Measurements from ENCODE around the gene PDS5B. TPM values are rescaled to one million over a fixed set of nuclear protein-coding genes. Genes with fewer than 3 reads are reported as not detected.
A peak's percentile ranks its signal among the peaks of the same experiment; 100 is the strongest.

Gene PDS5B
- total and polyA plus RNA-seq, 2 experiments from 2014 or later: 43.9 to 46.5 TPM

DNA sequence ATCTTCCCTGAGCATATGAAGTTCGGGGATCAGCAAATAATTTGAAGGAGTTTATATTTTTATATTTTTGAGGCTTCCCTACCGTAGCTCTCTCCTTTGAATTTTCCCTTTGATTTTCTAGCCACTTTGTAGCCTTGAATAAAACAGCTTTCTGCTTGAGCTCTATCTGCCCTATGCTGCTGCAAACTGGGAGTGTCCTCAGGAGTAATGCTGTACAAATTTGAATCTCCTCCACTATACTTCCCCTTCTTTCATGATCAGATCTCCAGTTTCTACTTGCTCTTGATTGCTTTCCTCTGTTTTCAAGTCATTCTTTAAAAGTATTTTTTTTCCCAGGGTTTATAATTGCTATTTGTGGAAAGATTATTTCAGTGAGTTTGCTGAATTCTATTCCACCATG lies 14.6 kb downstream of the PDS5B start (continued):
- TF ChIP-seq, protein P1, sequence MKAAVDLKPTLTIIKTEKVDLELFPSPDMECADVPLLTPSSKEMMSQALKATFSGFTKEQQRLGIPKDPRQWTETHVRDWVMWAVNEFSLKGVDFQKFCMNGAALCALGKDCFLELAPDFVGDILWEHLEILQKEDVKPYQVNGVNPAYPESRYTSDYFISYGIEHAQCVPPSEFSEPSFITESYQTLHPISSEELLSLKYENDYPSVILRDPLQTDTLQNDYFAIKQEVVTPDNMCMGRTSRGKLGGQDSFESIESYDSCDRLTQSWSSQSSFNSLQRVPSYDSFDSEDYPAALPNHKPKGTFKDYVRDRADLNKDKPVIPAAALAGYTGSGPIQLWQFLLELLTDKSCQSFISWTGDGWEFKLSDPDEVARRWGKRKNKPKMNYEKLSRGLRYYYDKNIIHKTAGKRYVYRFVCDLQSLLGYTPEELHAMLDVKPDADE (IDR thresholded peaks at IDR 0.05): no peak
- TF ChIP-seq, protein P2, sequence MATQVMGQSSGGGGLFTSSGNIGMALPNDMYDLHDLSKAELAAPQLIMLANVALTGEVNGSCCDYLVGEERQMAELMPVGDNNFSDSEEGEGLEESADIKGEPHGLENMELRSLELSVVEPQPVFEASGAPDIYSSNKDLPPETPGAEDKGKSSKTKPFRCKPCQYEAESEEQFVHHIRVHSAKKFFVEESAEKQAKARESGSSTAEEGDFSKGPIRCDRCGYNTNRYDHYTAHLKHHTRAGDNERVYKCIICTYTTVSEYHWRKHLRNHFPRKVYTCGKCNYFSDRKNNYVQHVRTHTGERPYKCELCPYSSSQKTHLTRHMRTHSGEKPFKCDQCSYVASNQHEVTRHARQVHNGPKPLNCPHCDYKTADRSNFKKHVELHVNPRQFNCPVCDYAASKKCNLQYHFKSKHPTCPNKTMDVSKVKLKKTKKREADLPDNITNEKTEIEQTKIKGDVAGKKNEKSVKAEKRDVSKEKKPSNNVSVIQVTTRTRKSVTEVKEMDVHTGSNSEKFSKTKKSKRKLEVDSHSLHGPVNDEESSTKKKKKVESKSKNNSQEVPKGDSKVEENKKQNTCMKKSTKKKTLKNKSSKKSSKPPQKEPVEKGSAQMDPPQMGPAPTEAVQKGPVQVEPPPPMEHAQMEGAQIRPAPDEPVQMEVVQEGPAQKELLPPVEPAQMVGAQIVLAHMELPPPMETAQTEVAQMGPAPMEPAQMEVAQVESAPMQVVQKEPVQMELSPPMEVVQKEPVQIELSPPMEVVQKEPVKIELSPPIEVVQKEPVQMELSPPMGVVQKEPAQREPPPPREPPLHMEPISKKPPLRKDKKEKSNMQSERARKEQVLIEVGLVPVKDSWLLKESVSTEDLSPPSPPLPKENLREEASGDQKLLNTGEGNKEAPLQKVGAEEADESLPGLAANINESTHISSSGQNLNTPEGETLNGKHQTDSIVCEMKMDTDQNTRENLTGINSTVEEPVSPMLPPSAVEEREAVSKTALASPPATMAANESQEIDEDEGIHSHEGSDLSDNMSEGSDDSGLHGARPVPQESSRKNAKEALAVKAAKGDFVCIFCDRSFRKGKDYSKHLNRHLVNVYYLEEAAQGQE (IDR thresholded peaks at IDR 0.05; ENCODE audit: unreplicated experiment): no peak
- TF ChIP-seq EZH2phosphoT487 (IDR thresholded peaks at IDR 0.05; ENCODE audit: unreplicated experiment) (no peak), STAT1 (IDR thresholded peaks at IDR 0.05; ENCODE audit: unreplicated experiment) (no peak), ZNF331 (CRISPR knock-in tag; IDR thresholded peaks at IDR 0.05; ENCODE audit: low read depth) (no peak), NANOG (IDR thresholded peaks at IDR 0.05; ENCODE audit: borderline replicate concordance) (no peak), EZH2 (IDR thresholded peaks at IDR 0.05; ENCODE audit: low read depth, unreplicated experiment) (no peak)

DNA sequence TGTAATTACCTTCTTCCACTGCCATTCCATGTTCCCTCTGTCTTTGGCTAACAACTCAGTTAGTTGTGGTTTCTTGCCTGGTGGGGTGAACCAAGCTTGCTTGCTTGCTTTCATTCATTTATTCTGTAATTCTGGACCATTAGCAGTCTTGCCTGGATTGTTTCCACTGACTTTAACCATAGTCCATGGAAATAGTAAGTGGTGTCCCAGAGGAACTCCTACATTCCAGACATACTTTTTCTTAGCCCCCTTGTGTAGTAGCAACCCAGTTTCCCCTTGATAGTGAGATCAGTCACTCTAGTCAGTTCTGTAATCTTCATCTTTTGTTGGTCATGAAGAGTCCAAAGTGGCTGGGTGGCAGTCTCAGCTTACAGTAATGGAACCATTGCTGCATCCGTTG lies 23.2 kb downstream of the PDS5B start:
- Mint-ChIP-seq H3K9me3 (peaks cover 39% of the 10 kb centered on the region), H3K27ac (no peak overlapping the region), H3K4me3 (no peak overlapping the region), H3K4me1 (peaks cover 17% of the 10 kb centered on the region; the same call in 2 of the 3 replicates), H3K27me3 (ENCODE audit: insufficient read depth, low read depth, poor library complexity) (peaks cover 2% of the 10 kb centered on the region), H3K36me3 (ENCODE audit: low read depth) (peaks cover 46% of the 10 kb centered on the region)
- Histone ChIP-seq H3K4me2 (0 out of 2 replicates have a peak overlapping the region, but pooled peaks have one; percentile 33), H3K27me3 (ENCODE audit: insufficient read depth) (no peaks in the 10 kb centered on the region), H2AFZ (no peak overlapping the region), H3F3A (replicated peaks; ENCODE audit: low read depth) (no peaks in the 10 kb centered on the region), H4K20me1 (replicated peaks; ENCODE audit: insufficient read depth) (0 out of 2 replicates have a peak, but pooled peaks cover 6% of the 10 kb centered on the region), H3K27ac (ENCODE audit: low read depth) (no peak overlapping the region), H3K79me2 (replicated peaks; ENCODE audit: insufficient read depth) (peaks cover 100% of the 10 kb centered on the region), H3K4me3 (no peak overlapping the region), H3K9me2 (ENCODE audit: insufficient read depth) (no peaks in the 10 kb centered on the region), H3K36me3 (ENCODE audit: insufficient read depth) (peaks cover 7% of the 10 kb centered on the region; the same call in 1 of the 2 replicates), H3K4me1 (ENCODE audit: insufficient read depth) (peaks cover 16% of the 10 kb centered on the region)
- ATAC-seq (no peak), DNase-seq (ENCODE audit: low spot score) (no peak)
- TF ChIP-seq, protein P3, sequence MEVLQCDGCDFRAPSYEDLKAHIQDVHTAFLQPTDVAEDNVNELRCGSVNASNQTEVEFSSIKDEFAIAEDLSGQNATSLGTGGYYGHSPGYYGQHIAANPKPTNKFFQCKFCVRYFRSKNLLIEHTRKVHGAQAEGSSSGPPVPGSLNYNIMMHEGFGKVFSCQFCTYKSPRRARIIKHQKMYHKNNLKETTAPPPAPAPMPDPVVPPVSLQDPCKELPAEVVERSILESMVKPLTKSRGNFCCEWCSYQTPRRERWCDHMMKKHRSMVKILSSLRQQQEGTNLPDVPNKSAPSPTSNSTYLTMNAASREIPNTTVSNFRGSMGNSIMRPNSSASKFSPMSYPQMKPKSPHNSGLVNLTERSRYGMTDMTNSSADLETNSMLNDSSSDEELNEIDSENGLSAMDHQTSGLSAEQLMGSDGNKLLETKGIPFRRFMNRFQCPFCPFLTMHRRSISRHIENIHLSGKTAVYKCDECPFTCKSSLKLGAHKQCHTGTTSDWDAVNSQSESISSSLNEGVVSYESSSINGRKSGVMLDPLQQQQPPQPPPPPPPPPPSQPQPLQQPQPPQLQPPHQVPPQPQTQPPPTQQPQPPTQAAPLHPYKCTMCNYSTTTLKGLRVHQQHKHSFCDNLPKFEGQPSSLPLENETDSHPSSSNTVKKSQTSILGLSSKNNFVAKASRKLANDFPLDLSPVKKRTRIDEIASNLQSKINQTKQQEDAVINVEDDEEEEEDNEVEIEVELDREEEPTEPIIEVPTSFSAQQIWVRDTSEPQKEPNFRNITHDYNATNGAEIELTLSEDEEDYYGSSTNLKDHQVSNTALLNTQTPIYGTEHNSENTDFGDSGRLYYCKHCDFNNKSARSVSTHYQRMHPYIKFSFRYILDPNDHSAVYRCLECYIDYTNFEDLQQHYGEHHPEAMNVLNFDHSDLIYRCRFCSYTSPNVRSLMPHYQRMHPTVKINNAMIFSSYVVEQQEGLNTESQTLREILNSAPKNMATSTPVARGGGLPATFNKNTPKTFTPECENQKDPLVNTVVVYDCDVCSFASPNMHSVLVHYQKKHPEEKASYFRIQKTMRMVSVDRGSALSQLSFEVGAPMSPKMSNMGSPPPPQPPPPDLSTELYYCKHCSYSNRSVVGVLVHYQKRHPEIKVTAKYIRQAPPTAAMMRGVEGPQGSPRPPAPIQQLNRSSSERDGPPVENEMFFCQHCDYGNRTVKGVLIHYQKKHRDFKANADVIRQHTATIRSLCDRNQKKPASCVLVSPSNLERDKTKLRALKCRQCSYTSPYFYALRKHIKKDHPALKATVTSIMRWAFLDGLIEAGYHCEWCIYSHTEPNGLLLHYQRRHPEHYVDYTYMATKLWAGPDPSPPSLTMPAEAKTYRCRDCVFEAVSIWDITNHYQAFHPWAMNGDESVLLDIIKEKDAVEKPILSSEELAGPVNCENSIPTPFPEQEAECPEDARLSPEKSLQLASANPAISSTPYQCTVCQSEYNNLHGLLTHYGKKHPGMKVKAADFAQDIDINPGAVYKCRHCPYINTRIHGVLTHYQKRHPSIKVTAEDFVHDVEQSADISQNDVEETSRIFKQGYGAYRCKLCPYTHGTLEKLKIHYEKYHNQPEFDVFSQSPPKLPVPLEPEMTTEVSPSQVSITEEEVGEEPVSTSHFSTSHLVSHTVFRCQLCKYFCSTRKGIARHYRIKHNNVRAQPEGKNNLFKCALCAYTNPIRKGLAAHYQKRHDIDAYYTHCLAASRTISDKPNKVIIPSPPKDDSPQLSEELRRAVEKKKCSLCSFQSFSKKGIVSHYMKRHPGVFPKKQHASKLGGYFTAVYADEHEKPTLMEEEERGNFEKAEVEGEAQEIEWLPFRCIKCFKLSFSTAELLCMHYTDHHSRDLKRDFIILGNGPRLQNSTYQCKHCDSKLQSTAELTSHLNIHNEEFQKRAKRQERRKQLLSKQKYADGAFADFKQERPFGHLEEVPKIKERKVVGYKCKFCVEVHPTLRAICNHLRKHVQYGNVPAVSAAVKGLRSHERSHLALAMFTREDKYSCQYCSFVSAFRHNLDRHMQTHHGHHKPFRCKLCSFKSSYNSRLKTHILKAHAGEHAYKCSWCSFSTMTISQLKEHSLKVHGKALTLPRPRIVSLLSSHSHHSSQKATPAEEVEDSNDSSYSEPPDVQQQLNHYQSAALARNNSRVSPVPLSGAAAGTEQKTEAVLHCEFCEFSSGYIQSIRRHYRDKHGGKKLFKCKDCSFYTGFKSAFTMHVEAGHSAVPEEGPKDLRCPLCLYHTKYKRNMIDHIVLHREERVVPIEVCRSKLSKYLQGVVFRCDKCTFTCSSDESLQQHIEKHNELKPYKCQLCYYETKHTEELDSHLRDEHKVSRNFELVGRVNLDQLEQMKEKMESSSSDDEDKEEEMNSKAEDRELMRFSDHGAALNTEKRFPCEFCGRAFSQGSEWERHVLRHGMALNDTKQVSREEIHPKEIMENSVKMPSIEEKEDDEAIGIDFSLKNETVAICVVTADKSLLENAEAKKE (CRISPR knock-in tag; IDR thresholded peaks at IDR 0.05): no peak
- TF ChIP-seq, protein P1 (IDR thresholded peaks at IDR 0.05): no peak
- no peak for TF ChIP-seq CREB1 (CRISPR knock-in tag; IDR thresholded peaks at IDR 0.05; ENCODE audit: low read depth)
- no peak for TF ChIP-seq EZH2 (IDR thresholded peaks at IDR 0.05; ENCODE audit: low read depth, unreplicated experiment)
- TF ChIP-seq, protein P4, sequence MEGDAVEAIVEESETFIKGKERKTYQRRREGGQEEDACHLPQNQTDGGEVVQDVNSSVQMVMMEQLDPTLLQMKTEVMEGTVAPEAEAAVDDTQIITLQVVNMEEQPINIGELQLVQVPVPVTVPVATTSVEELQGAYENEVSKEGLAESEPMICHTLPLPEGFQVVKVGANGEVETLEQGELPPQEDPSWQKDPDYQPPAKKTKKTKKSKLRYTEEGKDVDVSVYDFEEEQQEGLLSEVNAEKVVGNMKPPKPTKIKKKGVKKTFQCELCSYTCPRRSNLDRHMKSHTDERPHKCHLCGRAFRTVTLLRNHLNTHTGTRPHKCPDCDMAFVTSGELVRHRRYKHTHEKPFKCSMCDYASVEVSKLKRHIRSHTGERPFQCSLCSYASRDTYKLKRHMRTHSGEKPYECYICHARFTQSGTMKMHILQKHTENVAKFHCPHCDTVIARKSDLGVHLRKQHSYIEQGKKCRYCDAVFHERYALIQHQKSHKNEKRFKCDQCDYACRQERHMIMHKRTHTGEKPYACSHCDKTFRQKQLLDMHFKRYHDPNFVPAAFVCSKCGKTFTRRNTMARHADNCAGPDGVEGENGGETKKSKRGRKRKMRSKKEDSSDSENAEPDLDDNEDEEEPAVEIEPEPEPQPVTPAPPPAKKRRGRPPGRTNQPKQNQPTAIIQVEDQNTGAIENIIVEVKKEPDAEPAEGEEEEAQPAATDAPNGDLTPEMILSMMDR (conservative IDR thresholded peaks at IDR 0.05; ENCODE audit: low read depth in 2 of 2): no peak
- TF ChIP-seq JUNB (IDR thresholded peaks at IDR 0.05; ENCODE audit: unreplicated experiment): no peak

All from GM23338 (cell line).